NCI-H1048 (cell line): Measurements from ENCODE around the gene CXXC5.
A peak's percentile ranks its signal among the peaks of the same experiment; 100 is the strongest.

Source experiments
- DNase-seq: peaks from one replicate; lab custom pipeline; 2025; lab: John Stamatoyannopoulos, UW

The CXXC5 gene

DNA sequence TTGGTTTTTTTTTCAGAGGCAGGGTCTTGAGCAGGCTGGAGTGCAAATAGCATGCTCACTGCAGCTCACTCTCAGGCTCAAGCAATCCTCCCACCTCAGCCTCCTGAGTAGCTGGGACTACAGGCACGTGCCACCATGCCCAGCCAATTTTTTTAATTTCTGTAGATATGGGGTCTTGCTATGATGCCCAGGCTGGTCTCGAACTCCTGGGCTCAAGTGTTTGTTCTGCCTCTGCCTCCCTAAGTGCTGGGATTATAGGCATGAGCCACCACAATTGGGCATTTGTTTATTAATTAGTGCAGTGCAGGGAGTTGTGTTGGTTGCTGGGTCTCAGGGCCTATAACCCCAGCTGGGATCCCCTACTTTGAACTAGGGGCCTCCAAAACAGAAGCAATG, 47.0 kb downstream of the CXXC5 start:
- DNase-seq: no peak

DNA sequence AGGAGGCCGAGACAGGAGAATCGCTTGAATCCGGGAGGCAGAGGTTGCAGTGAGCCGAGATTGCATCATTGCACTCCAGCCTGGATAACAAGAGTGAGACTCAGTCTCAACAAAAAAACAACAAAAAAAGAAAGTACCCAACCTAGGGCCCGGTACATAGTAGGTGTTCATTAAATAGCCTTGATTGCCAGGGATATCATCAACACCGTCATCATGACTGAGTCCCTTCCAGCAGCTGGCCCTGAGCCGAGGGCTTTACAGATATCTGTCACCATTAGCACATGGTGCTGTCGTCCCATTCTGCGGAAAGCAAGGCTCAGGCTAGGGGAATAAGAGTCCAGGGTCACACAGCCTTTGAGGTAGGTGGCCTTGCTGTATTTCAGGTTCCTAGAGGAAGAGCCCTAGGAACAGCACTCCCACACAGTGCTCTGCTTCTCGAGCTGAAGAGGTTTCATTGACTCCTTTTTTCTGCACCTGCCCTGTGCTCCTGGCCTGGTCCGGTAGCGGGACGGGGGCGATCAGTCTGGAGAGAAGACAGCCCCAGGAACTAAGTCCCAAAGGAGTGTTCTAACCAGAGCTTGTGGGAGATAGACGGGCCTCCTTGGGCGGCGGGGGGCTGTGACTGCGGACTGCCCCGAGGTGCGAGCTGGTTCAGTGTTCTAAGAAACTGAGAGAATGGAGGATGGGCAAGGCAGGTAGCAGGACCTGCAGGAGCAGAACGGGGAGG, 48.2 kb downstream of the CXXC5 start:
- no peak for DNase-seq

DNA sequence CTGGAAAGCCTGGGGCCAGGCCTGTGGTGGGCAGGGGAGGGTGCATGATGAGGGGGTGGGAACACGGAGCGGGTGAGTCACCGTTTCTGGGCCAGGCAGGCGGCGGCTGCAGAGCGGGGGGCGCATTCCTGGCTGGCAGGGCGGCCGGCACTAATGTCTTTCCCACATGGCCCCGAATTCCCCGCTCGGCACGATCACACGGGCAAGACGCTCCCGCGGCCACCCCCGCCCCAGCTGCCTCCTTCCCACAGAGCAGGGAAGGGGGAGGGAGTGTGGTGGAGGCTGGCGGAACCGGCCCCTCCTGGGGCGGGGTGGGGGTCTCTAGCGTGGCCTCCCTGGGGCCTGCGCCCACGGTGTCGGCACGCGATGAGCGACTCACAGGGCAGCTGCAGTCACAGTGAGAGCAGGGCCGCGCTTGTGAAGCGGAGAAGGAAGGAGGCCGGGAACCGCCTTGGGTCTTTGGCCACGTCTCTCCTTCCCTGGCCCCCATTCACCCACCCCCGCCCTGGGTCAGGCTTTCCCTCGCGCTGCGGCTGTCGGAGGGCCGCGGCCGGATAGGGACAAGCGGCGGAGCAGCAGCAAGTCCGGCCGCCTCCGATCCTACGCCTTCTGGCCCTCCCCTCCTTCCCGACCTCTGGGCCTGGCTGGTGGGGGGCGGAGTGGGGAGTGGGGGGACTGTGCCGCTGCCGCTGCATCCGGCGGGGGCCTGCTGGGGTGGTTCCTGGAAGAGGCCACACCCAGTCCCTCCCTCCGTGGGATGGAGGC, 48.9 kb downstream of the CXXC5 start:
- DNase-seq: peak; percentile 30

DNA sequence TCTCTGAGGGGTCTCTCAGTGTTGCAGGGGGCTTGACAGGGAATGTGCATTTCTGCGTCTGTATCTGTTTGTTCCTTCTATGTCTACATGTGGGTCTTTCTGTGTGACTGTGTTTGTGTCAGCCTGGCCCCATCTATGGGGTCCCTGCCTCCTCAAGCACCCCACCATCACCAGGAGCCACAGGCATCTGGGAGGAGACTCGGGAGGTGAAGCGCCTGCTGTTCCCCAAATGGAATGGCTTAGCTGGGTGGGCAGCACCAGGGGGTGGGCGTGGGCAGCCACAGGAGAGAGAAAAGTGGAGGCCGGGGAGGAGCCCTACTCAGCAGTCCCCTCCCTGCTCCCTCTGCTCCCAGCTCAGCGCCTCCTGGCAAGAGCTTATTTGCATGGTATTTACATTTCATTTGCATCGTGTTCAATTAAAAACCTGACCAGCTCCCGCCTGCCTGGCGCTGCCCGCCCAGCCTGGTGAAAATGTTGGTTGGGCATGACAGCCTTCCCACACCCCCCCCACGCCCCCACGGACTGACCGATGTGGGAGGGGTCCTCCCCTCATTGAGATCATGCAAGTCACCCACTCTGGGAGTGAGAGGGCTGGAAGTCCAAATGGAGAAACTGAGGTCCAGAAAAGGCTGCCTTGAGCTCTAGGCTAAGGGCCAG, 50.5 kb downstream of the CXXC5 start:
- DNase-seq: peak; percentile 90

DNA sequence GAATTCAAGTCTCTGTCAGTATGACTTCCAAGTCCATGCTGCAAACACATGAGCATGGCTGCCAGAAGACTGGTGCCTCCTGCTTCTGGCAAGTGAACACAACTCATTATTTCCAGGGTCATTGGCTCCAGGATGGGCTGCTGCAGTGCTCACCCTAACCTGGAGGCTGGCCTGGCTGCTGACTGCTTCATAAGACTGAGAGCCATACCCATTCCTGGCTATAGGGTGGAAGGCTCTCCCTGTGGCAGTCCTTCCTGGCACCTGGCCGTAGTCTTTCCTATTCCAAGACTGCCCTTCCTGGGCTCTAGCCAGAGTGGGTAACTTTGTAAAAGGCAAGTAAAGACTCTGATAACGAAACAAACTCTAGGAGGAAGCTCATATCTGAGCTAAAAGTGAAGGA, 51.2 kb downstream of the CXXC5 start:
- no peak for DNase-seq

DNA sequence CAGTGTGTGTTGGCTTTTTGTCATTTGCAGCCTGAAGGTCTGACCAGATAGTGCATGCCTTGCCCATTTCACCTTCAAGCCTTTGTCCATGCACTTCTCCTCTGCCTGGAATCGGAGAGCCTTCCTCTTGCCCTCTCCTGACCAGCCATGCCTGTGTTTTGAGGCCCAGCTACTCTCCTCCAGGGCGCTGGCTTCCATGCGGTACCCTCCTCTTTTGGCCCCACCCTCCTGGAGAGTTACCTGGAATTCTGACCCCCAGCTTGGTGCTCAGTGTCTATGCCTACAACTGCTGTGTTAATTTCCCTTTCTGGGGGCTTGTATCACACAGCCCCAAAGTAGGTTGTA, 52.5 kb downstream of the CXXC5 start:
- DNase-seq: no peak

DNA sequence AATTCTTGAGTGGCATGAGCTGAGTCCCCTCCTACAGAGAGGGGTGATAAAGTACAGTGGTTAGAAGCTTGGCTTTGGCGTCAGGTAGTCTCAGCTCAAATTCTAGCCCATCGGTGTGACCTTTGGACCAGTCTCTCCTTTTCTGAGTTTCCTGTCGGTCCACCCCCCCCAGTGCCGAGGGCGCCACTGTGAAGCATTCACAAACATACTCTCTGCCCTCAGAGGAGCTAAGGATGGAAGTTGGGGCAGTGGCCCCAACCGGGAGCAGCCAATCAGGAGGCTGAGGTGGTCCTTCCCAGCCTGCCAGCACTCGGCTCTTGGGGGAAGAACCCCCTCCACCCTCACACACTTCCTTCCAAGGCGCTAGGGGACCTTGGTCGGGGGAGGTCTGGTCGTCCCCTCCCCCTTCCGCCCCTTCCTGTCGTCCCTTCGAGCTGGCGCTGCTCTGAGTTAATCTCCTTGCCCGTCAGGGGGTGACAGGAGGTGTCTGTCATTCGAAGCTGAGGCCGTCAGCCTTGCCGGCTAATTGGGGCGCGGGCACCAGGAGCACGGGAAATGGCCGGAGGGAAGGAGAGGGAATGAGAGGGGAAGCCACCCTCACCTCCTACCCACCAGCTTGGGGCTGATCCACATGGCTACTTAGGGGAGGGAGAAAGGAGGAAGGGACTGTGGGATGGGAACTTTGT, 53.0 kb downstream of the CXXC5 start:
- no peak for DNase-seq

DNA sequence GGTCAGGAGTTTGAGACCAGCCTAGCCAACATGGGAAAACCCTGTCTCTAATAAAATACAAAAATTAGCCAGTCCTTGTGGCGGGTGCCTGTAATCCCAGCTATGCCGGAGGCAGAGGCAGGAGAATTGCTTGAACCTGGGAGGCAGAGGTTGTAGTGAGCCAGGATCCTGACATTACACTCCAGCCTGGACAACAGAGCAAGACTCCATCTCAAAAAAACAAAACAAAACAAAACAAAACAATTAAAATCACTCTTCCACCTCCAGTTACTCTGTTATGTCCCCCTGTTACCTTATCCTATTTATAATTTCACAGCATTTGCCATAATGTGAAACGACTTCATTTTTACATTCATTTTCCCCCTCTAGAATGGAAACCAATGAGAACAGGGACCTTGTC, 54.4 kb downstream of the CXXC5 start:
- no peak for DNase-seq

DNA sequence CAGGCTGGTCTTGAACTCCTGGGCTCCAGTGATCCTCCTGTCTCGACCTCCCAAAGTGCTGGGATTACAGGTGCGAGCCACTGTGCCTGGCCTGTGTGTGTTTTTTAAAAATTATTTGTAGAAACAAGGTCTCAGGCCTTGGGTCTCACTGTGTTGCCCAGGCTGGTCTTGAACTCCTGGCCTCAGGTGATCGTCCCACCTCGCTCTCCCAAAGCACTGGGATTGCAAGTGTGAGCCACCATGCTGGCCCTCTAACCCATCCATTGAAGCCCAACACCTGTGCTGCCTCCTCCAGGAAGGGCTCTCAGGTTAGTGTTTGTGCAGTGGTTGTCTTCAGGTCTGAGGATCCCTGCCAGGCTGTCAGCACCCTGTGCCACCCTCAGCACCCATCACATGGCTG, 56.6 kb downstream of the CXXC5 start:
- DNase-seq: no peak

DNA sequence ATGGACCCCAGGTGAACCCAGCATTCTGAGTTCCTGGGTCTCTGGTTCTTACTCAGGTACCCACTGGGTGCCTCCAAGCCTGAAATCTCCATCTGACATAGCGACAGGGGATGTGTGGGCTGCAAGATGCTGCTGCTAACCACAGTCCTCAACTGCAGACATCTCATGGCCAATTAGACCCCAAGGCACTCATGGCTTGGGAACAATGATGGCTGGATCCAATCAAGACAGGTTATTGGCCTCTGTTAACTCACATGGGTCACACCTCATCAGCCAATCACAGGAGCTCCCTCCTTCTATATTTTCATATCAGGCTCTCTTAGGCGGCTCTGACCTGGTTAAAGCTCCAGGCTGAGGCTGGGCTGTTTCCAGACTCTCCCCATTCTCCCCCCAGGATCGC, 57.0 kb downstream of the CXXC5 start:
- no peak for DNase-seq

DNA sequence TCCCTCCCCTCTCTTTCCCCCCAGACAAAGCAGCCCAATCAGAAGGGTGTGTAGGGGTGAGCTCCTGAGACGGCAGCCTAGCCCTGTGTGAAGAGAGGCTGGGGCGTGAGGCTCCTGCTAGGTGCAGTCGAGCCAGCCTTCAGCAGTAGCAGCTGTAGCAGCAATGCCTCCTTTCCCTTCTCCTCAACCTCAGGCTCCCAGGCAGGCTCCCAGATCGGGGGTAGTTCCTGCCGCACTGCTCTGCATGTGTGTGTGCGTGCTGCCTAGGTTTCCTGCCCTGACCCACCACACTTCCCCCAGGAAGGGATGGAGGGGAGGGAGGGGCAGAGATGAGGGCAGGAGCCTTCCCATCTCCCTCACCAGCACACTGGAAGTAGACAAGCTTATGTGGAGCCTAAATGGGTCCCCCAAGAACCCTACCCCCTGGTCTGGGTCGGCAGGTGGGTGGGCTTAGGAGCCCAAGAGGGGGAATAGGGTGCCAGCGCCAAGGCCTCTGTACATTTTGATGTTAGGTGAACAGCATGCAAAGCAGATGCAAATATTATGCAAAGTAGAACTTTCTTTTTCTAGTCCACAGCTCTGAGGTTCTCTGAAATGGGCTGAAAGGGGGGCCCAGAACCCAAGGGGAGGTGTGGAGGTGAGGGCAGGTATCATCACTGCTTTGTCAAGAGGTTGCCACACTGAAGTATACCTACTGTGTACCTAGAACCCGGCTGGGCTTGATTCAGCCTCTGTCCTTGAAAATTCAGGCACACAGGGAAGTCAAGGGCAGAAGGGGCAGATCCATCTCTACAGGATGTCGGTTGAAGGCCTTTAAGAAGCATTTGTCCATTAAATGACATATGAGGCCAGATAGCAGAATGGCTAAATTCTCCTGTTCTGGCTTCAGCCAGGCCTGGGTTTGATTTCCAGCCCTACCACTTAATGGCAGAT, 57.8 kb downstream of the CXXC5 start:
- no peak for DNase-seq

DNA sequence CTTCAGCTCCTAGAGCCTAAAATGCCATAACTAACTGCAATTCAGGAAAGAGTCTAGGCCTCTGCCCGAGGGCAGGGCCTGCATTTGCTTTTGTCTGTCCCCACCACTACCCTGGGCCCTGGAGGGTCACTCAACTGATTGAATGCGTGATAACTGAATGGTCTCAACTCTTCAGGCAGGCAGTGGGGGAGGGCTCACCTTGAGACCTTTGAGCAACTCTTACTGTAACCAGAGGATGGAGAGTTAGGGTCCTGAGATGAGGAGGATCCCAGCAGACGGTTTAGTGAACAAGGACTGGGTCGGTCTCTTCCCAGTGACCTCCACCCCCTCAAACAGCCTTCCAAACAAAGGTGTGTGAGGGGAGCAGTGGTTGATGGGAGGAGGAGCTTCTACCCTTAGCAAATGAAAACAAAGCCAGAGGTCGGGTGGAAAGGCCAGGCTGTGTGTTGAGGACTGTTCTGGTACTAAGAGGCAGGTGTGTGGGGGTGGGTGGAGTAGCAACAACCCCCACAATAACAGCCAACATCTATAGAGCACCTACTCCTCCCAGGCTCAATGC, 59.4 kb downstream of the CXXC5 start:
- DNase-seq: no peak

DNA sequence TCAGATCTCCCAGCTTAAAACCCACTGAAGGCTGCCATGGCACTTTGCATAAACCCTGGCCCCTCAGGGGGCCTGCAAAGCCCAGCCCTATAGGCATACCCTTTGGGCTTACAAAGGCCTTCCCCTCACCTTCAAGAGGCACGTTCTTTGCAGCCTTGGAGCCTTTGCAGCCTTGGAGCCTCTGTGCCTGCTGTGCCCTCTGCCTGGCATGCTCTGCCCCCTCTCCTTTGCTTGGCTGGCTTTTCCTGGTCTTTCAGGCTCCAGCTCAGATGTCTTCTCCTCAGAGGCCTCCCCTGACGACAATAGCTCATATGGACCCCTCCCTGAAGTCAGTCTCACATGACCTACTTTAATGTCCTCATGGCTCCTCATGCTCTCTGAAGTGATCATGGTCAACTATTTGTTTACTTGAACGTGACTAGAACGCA, 60.3 kb downstream of the CXXC5 start:
- no peak for DNase-seq

DNA sequence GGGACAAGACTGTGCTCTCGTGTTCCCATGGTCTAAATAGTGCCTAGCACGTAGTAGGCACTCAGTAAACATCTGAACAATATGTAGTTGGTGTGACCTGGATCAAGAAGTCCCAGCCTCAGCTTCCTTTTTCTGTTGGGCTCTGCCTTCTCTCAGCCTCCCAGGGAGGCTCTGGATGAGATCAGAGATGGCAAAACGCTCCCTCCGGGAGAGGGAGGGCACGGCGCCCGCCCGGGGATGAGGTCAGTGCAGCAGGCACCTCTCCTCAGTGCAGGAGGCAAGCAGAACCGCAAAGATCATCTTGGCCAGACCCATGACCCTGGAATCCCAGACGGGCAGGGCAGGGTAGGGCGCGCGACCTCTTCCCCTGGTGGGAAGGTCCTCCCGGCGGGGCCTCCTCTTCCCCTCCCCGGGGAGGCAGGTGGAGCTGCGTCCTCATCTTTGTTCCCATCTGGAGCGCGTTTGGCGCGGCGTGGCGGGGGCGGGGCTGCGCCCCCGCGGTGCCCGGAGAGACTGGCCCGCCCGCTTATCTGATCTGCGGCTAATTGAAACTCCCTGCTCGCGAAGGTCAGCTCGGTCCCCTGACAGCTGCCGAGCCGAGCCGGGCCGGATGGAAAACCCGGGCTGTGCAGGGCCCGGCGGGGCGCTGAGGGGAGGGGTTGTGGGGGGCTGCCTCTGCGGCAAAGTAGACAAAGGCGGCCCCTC, 60.9 kb downstream of the CXXC5 start:
- DNase-seq: no peak

DNA sequence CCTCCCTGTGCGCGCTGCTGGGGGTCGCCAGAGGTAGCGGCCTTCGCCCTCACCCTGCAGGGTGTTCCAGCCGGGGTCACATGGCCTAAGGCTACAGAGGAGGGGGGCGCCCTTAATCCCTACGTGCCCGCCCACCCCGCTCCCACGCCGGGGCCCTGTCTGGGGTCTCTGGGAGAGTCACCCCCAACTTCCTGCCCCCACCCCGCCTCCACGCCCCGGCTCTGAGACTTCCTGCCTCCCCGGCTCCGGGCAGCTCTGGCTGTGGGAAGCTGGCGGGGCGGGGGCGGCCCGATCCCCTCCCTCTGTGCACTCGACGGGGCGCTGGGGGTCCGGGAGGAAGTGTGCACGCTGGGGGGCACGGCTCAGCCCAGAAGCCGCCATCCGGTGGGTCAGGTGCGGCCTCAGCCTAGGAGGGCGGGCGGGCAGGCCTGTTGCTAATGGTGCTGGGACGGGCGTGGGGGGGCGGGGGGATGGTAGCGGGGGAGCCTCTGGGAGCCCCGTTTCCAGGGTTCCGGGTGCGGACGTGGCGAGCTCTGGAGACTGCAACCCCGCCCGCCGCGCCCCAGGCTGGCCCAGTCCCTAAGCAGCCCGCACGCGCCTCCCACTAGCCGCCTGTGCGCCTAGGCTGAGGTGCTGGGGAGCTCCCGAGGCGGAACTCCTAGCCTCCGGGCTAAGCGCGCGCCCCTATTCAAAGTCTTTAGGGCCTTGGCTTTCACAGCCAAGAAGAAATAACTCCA, 61.6 kb downstream of the CXXC5 start:
- no peak for DNase-seq

DNA sequence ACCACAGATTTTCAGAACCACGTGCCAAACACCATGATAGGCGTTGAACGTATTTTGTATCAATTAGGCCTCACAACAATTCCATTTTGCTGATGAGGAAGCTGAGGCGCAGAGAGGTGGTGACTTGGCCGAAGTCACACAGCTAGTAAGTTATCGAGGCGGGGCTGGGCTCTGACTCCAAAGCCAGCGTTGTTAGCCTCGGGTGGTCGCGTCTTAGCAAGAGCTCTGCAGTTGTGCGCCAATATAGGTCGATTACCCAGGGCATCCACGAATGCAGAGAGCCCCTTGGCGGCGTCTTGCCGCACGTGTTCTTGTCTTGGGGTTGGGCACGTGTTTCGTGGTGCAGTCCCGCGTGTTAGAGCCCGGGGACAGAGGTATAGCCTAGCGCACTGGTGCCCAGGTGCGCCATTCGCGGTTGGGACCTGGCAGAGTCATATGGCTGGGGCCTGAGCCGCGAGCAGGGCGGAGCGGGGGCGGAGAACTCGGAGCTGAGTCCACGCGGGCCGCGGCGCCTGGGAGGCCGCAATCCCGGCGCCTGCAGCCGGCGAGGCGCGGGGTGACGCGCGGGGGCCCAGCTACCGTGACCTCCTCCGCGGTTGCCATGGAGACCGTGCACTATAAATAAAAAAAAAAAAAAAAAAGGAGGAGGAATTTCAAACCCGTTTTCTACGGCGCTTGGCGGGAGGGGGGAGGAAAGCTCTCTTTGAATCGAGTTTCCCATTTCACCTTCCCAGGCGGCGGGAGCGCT, 62.3 kb downstream of the CXXC5 start:
- DNase-seq: no peak

DNA sequence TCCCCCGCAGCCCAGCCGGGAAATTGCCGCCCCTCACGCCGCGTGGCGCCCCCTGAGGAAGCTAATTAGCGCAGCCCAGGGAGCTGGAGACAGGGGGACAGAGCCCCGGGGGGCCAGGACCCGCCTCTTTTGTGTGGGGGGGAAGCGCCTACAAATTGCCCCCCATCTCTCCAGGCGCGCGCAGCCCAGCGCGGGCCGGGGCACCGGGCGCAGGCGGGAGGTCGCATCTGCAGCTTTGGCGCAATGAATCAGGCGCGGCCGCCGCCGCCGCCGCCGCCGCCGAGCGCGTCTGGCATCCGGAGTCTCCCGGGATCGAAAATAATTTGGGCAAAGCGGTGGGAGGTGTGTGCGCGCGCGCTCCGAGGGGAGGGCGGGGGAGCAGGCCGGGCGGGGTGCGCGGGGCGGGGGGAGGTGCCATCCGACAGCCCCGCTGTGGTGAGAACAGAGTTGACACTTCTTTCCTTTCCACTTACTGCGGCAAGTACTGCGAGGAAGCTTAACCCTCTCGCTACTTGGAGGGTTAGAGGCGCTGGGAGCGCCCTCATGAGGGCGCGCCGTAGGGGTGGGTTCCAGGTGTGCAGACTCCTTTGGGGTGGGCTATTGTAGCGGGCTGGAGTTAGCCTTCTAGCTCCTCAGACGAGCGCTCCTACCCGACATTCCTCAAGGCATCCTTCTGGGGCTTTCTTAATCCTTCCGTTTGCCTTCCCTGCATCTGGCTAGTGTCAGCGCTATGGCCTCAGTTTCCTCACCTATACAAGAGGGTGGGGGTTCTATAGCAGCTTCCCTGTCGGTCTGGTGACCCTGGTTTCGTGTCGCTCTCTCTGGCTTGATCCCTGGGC, 63.1 kb downstream of the CXXC5 start:
- DNase-seq: no peak

DNA sequence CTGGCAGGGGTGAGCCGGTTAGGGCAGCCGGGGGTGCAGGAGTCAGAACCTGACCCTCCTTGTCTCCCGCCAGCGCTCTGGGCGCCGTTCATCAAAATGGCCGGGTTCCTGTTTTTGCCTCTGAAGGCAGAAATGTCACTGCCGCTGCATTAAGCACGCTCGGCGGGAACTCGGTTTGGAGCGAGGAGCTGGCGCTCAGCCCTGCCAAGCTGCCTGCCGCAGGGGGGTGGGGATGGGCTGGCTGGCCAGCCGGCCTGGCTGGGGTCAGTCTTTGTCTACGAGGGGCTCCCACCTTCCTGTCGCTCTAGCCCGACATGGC, 63.7 kb downstream of the CXXC5 start:
- no peak for DNase-seq
